Stimulated activated CD4-positive, alpha-beta T cell treated with anti-CD3 and anti-CD28 coated beads, Interleukin-15, amount 100 ng/mL, for 24 hours (primary cell): ENCODE results near the gene IFFO2.

Experiments
- DNase-seq: peaks from one replicate; pipeline ENCODE4 v3.0.0-alpha.2; 2020

The IFFO2 gene

DNA sequence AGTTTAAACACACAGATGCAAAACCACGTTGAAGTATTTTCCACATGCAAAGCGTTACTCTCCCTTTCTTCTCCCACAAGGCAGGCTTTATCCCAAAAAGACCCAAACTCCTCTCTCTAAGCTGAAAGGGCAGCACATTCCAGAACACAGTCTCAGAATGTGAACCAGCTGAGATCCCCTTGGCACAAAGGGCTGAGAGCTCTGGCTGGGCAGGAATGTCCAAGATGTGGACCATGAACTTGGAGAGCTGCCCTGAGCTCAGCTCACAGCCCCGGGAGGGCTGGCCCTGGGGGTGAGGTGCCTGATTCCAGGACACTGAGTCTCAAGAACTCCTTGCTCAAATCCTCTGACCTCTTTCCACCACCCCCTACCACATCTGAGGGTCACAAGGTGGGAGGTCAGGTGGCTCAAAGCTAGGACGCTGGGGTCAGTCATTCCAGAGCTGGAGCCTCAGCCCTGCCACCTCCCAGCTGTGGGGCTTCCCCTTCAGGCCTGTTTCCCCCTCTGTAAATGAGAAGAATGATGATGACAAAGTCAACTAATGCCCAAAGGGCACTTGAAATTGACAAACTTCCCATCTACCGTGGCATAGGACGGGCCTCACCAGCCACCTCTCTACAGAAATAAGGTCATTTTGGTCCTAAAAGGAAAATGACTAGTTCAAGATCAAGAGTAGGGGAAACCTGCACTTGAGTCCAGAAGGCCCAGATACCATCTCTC, 65.6 kb downstream of the IFFO2 start:
- no peak for DNase-seq

DNA sequence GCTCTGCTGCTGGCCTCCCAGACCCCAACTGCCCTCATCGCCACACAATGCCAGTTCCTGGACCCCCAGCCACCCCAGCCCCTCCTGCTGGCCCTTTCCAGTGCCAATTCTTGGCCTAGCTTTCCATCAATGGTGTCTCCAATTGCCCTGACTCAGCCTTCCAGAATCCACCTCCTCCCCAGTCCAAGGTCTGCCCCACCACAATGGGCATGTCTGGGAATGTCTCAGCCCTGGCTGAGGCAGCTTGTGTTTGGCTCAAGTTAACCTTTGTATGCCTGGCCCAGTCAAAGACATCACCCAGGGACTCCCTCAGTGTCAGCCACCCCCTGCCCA, 70.5 kb downstream of the IFFO2 start:
- no peak for DNase-seq

DNA sequence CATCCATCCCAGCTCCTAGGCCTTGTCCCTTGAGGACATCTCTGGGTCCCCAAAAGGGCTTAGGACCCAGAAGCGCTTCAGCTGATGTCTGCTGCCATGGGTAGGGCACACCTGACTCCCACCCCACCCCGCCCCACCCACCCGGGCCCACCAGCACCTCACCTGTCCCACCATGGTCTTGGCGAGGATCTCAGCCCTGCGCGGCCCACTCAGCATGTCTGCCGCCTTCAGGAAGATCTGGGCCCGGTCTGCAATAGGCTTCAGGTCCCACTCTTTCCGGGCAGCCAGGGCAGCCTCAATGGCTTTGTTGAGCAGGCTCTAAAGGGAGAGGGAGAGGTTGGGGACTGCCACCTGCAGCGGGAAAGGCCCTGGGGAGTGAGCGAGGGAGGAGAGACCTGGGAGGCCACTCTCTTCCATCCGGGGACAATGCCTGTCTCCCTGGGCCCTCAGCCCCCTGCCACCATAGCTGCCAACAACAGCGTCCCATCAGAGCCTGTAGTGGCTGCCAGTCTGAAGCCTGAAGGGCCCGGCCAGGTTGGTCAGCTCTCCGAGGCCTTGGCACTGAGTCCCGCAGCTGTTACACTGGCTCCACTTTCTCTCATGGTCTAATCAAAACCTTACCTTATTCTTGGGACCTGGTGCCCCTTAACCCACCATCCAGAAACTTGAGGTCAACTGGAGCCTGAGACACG, 71.0 kb downstream of the IFFO2 start:
- no peak for DNase-seq

DNA sequence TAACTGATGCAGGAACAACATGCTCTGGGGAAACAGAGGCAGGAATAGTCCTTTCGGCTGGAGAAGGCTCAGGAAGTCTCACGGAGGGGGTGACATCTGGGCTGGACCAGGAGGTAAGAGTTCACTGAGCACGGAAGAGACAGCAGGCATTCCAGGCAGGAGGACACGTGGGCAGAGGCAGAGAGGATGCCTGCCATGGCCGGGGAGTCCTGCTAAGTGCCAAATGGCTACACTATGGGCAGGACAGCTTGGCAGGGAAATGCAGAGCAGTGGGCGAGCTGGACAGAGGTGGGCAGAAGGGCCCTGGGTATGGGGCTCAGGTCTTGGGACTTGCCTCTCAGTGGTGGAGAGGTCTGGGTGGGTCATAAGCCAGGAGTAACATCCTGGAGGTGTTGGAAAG, 71.7 kb downstream of the IFFO2 start:
- no peak for DNase-seq

DNA sequence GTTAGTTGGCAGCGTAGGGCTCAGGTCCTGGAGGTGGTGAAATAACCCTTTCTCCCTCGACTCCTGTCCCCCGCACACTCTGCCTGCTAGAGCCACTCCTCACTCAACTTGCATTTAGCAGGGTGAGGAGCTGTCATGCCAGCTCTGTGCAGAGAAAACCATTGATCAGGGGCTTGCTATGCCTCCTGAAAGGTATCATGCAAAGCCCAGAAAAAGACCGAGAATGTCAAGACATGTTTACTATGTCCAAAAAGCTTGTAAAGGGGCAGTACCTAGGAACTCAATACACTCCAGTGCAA, 72.1 kb downstream of the IFFO2 start:
- no peak for DNase-seq

DNA sequence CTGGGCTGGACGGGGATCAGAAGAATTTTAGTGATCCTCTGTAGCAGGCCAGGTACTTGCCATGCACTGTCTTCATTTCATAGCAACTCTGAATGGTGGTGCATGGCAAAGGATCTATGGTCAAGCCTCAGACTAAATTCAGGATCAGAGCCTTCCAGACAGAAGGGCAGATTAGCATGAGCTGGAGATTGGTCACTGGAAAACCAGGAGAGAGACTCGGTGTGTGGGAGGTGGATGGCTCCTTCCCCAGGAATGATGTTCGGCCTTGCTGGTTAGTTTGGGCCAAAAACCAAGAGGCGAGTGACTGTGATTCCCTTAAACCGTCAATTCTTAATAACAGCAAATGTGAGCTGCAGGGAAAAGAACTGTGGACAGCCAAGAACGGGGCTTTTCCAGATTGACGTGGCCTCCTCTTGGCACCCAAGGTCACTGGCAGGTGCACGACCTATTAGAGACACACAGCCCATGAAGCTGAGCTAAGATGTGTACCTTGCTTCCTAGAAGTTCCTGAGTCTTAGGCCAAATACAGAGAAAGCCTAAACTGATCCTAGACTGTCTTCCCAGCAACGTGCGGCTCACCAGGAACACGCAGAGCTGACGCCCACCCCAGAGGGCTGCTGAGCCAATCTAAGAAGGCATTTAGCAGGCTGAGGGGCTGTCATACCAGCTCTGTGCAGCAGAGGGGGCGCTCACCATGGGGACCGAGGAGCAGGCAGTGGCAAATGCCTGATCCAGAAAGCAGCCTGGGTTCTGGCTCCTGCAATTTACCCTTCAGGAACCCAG, 72.6 kb downstream of the IFFO2 start:
- DNase-seq, result peak; percentile 84

DNA sequence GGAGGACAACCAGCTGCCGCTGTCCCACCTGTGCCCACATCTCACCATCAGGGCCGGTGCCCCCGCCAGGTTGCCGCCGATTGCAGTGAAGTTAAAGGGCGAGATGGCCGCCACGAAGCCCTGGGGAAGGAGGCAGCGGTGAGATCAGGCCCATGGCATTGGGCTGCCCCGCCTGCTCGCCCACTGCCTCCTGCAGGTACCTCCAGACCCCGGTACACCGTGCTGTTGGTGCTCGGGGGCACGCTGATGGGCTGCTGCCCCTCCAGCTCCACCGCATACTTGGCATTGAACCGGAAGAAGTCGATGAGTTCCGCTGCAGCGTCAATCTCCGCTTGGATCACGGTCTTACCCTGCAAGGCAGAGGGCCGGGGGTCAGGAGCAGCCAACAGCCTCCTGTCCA, 73.4 kb downstream of the IFFO2 start:
- no peak for DNase-seq

DNA sequence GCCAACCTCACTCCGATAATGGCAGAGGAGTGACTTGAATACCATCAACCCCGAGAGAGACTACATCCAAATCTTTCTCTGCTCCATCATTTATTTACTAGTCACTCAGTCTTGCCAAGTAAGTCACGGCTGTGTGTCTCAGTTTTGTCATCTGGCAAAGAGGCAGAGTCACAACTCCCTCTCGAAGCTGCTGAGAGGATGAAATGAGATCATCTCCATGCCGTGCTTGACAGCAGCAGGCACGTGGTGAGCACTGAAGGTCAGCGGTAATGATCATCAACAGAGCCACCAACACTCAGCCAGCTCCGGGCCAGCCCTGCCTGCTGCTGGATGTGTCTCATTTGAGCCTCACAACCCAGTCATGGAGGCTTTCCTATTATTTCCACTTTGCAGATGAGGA, 74.0 kb downstream of the IFFO2 start:
- no peak for DNase-seq

DNA sequence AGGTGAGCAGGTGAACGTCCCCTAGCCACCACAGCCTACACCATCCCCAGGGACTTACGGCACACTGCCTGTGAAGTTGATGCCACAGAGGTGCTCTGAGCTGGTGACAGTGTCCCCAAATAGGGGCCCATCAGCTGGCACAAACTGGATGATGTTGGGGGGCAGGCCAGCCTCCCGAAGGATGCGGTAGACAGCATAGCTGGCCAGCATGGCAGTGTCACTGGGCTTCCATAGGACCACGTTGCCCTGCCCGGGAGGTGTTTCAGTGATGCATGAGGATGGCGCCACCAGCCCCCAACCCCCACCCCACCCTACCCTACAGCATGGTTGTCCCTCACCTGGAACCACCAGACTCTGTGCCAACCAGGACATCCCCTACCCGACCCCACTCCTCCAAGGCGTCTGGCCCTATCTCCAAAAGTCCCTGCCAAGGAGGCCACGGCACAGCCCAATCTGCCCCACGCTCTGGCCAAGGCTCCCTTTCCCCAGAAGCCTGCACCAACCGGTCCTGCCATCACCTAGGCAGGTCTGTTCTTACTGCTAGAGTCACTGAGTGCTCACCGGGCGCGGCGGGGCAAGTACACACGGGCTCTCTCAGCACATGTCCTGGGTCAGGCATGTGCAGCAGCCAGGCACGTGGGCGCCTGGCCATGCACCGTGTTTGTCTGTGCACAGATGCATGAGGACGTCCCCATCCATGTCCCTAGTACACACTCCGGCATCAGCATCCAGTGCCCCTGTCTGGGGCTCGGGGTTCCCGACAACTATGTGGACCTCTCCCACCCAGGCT, 74.6 kb downstream of the IFFO2 start:
- DNase-seq, result no peak

DNA sequence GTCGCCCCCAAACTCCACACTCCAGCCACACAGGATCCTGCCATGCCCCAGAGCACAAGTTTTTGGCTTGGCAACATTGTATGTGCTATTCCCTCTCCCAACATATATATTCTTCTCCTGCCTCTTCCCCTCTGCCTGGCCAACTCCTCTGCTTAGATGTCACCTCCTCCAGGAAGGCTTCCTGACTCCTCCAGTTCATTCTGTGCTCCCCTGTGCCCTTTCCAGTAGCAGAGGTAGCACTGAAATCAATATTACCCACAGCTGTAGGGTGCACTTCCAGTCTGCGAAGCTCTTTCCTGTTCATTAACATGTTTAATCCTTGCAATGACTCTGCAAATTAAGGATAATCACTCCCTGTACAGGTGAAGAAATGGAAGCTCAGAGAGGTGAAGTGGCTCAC, 75.3 kb downstream of the IFFO2 start:
- DNase-seq, result no peak

DNA sequence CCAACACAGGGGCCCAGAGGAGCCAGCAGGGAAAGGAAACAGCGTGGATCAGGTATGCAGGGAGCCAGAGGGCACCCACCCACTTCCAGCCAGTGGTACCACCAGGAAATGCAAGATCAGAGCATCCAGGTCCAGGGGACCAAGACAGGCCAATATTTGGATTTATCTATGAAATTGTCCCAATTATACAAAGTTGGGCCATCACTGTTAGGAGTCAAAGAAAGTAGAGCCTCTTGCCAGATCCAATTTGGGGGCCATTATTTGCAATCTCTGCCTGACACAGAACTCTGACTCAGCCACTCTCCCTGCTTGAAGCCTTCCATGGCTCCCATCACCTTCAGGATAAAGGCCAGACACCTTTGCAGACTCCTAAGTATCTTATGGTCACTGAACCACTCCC, 75.9 kb downstream of the IFFO2 start:
- no peak for DNase-seq

DNA sequence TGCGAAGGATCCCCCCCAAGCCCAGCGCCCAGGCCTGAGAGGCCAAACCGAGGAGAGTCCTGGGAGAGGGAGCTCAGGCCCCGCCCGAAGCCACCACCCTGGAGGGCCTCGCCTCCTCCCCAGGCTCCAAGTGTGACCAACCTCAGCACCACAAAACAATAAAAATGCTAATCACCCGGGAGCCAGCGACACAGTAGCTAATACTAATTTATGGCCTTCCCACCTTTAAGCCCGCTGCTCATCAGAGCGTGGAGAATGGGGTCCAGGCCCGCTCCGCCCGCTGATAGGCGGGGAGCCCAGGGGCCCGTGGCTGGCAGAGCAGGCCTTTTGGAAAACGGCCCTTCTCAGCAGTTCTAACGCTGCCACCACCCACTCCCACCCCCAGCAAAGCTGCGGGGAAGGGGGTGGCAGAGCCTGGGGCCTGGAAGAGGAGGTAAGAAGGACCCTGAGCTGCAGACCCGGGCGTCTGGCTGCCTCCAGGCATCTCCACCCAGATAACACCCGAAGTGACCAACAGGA, 76.6 kb downstream of the IFFO2 start:
- no peak for DNase-seq

DNA sequence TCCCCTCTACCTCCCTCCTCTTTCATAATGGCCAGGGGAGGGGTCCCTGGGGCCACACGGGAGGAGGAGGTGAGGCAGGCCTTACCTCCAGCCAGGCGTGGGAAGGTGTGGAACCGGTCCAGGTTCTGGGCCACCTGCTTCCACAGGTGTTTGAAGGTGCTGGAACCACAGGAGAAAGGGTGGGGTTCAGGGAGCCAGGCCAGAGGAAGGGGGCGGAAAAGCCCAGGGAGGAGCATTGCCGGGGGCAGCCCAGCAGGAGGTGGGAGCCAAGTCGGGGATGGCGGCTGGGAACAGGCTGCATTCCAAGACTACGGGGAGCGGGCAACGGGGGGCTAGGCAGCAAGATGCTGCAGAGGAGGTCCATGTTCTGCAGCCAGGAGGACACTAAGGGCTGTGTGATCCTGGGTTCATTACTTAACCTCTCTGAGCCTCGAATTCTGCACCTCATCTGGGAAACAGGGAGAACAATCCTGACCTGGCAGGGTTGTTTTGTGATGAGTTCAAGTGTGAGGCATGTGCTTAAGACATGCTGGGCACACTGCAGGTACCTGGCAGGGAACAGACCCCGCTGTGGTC, 77.2 kb downstream of the IFFO2 start:
- no peak for DNase-seq

DNA sequence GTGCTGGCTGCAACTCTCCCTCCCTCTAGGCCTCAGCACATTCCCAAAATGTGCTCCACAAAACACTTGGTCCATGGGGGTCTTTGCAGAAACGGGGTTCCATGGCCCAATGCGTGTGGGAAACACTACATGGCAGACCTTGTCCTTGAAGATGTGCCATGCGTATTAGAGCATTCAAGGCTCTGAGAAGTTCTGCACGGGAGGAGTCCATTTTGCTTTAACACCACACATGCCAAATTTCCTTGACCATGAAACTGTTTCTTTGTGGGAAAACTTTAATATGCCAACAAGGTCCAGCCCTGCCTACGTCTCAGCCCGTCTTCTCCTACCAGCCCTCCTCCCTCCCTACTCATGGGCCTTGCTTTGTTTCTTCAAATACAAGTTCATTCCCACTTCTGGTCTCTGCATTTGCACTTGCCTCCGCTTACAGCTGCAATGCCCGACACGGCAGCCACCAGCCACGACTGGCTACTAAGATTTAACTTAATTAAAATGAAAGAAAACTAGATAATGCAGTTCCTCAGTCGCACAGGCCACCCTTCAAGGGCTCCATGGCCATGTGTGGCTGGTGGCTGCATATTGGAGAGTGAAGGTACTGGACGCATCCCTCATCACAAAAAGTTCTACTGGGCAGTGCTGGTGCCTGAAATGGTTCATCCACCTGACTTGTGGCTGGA, 77.8 kb downstream of the IFFO2 start:
- no peak for DNase-seq

DNA sequence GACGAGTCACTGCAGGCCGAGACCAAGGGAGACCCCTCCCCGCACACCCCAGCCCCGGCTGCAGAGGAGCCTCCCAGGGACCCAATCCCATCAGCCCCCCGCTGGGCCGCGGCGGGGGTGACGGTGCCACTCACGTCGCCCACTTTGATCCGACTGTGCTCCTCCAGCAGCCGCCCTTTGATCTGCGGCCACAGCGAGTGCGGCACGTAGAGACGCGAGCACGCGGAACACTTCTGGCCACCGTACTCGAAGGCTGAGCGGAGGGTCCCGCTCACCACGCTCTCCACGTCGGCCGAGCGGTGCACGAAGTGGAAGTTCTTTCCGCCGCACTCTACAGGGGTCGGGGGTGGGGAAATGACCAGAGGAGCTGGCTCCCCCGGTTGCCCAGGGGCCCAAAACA, 79.2 kb downstream of the IFFO2 start:
- no peak for DNase-seq

DNA sequence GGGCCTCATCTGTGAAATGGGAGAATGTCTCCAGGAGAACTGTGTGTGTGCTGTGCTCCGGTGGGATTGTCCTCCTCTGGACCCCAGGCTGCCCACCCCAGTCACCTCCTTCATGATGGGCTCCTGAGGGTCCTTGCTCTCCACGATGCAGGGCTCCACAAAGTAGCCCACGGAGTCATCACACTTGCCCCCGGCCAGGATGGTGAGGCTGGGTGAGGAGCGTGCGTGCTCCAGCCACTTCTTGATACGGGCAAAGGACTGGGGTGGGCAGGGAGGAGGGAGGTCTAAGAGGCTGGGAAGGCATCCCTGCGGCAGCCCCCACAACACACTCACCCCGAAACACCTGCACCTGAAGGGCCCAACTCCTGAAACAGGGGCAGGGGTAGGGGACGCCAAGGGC, 80.3 kb downstream of the IFFO2 start:
- DNase-seq, result no peak

DNA sequence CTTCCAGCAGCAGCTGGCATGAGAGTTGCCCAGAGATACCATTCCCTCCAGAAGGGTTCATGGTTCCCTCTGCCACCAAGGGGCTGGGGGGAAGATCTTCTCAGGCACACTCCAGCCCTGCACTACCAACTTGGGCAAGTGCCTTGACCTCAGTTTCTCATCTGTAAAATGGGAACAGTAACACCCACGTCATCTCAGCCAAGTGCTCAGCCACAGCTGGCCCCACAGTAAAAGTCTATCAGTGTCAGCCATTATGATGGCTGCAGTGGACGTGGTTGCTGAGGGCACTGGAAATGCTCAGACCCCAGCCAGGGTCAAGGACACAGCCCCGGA, 80.7 kb downstream of the IFFO2 start:
- DNase-seq, result no peak

DNA sequence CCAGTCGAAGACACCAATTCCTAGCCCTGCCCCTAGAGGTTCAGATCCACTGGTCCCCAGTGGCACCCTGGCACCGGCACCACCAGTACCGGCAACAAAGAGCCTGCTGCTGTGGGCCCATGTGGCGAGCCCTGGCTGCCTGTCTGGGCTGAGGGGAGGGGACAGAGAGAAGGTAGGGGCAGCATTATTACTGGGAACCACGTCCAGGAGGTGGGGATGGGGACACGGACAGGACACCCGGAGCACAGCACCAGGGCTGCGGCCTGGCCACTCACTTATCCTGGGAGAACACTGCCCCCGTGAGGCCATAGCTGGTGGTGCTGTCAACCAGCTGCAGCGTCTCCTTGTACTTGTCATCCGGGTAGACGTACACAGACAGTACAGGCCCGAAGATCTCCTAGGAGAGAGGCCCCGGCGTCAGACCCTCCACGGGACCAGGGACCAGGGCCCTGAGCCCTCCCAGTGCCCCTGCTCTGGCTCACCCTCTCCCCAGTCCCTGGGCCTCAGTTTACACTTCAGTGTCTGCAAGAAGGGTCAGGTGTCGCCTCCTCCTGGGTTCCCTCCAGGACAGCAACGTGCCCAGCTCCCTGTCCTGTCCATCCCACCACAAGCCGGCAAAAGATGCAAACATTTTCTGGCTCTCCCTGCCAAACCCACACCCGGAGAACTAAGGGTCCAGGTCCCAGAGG, 81.2 kb downstream of the IFFO2 start:
- peak; percentile 85 for DNase-seq

DNA sequence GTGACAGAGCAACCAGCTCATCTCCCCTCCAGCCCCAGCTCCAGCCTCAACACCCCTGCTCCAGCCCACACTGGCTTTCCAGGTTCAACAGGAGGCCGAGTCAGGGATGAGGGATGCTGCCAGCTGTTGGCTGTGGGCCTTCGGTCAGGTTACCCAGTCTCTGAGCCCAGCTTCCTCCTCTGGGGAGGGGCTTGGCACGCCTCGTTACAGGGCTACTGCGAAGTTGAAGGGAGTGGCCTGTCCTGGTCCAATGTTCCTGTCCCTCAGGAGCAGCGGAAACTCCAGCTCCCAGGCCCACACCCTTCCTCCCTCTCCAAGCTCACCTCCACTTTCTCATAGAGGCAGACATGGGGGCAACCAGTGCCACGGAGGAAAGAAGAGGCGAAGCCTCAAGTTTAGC, 81.9 kb downstream of the IFFO2 start:
- no peak for DNase-seq

DNA sequence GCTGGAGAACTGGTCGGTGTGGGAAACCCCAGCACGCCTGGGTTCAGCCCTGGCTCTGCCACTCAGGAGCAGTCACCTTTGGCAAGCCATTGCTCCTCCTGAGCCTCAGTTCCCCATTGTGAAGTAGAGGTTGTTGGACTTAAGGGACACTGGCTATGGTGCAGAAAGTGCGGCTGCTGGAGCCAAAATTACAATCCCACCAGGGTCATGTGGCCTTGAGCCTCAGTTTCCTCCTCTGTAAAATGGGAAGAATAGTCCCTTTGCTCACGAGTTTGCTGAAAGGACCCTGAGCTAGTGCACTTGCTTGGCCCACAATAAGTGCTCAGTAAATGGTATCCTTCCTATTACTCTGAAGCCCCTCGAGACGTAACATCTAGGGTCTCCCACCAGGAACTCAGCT, 82.4 kb downstream of the IFFO2 start:
- no peak for DNase-seq

DNA sequence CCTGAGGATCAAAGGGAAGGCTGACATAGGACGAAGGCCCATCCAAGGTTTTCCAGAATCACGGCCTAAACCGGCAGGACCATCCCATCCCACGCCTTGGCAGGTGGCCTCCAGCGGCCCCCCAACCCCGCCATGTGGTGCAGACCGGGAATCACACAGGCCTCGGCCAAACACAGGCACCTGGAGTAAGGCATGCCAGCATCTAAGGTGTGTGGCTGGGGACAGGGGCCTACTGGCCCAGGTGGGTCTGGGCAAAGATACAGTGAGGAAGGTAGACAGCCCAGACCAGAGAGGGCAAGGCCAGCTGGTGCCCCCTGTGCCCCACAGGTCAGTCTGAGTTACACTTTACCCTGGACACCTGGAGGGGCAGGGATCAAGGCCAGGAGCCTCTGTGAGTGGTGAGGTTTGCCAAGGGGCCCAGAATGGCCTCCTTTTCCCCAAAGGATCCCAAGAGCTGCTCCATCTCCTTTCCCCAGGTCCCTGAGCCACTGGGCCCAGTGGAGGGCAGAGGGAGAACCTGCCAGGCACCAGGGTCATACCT, 84.3 kb downstream of the IFFO2 start:
- DNase-seq, result no peak
